Heart right ventricle (tissue), 16 donors: Measurements from ENCODE around the gene ZNF384. TPM values are rescaled to one million over a fixed set of nuclear protein-coding genes. Genes with fewer than 3 reads are reported as not detected.
A peak's percentile ranks its signal among the peaks of the same experiment; 100 is the strongest.

ENCODE experiments used
- ATAC-seq, 8 donors: fragments of 200-7000 bp; cut with Tn5 transposase; one replicate each; pipeline ENCODE4 v1.9.1; 2020; ENCODE audit warnings: mild to moderate bottlenecking in 8 of 8, moderate library complexity in 8 of 8, moderate number of reproducible peaks in 1 of 8
- DNase-seq, 2 donors: peaks; one replicate each; pipeline ENCODE4 v3.0.0-alpha.2; 2020
- H3K27ac ChIP-seq, 10 donors: fragments of 200-600 bp; sonication (generic) in 2 of 10; one replicate each; pipeline versions ENCODE4 v1.5.0 to v1.8.0; 2020 to 2022; ENCODE audit warnings: mild to moderate bottlenecking in 3 of 10
- H3K27me3 ChIP-seq, 7 donors: fragments of 200-600 bp; one replicate each; pipeline ENCODE4 v1.8.0; 2021 to 2022; ENCODE audit warnings: mild to moderate bottlenecking in 2 of 7
- H3K36me3 ChIP-seq, 9 donors: fragments of 200-600 bp; sonication (generic) in 1 of 9; one replicate each; pipeline versions ENCODE4 v1.5.0 to v1.8.0; 2020 to 2022; ENCODE audit warnings: mild to moderate bottlenecking in 2 of 9
- H3K4me1 ChIP-seq, 9 donors: fragments of 200-600 bp; sonication (generic) in 1 of 9; one replicate each; pipeline versions ENCODE4 v1.5.0 to v1.8.0; 2020 to 2022; ENCODE audit warnings: mild to moderate bottlenecking in 4 of 9
- H3K4me3 ChIP-seq, 10 donors: fragments of 200-600 bp; sonication (generic) in 2 of 10; one replicate each; pipeline versions ENCODE4 v1.5.0 to v1.8.0; 2020 to 2022; ENCODE audit warnings: mild to moderate bottlenecking in 7 of 10, moderate library complexity in 2 of 10
- H3K9me3 ChIP-seq, 11 donors: fragments of 200-600 bp in 10 of 11; sonication (generic) in 2 of 11; one replicate each; pipeline versions ENCODE4 v1.5.0 to v1.8.0; 2013 to 2022; ENCODE audit warnings: mild to moderate bottlenecking in 2 of 11, control low read depth in 1 of 11, moderate library complexity in 1 of 11
- CTCF ChIP-seq, 9 donors: fragments of 200-600 bp; sonication (generic) in 2 of 9; IDR thresholded peaks; one replicate each; pipeline versions ENCODE4 v1.5.0 to v1.8.0; 2021 to 2022; ENCODE audit warnings: antibody characterized with exemption in 9 of 9, mild to moderate bottlenecking in 5 of 9, moderate library complexity in 1 of 9
- WGBS, 2 donors: extraction: QIAGEN DNeasy Blood & Tissue Kit; methylation state at CpG; one replicate each; pipeline ENCODE4 v1.1.7; 2013; ENCODE audit warnings: inconsistent platforms in 1 of 2; 5-methylcytosine and 5-hydroxymethylcytosine counted together
- intact Hi-C, 10 donors: fragments of 100-400 bp; cut with DNase I; formaldehyde crosslinking; loops; one replicate each; pipeline versions ENCODE4 v1.11.1 to v1.14.2; 2022
- polyA plus RNA-seq, 2 donors: library from polyadenylated mRNA; stranded (reverse); fragments of 200-250 nt; gene quantifications; one replicate each; pipeline ENCODE4 v1.2.3, GENCODE V29; 2013
- total RNA-seq, 10 donors: library from RNA; stranded (reverse); fragmentation: NEBNext Ultra II Directional in 3 of 10; extraction: Animal tissue kit (Norgen Biotek cat#: 25700) in 3 of 10; gene quantifications; one replicate each; pipeline versions ENCODE4 v1.2.1 to v1.2.4, GENCODE V29; 2021 to 2023
- donor health status: Arrhythmogenic right ventricular cardiomyopathy.
- donor health status: ischemic (EF 13 %, LVEDD 7.1; RV severe dilation, severe dysfunction).
- donor health status: healthy with polysubstance abuse.
- donor health status: DM: no; HTN: yes; CAD: no.
- donor health status: DM: no; HTN: no; CAD: no.
- donor health status: ischemic (EF 25% LVEDD 6.9; RV normal size, moderate dysfunction).
- donor health status: ischemic (EF 25% LVEDD 5.7; RV mildly dilated, moderate dysfunction).
- donor health status: healthy.
- donor health status: DM: yes; HTN: yes; CAD: no.
- donor health status: Ischemic cardiomyopathy.
- donor health status: ischemic (EF 35%, LVEDD 5.7; RV mildly dilated, moderate dysfunction).
- donor health status: nonischemic (EF 11% LVEDD 7.7; RV severe dilation, severe dysfunction).
- donor health status: DM: yes; HTN: yes; CAD: no.
- donor health status: PGD.
- donor health status: ischemic (EF 29% LVEDD 5.4; RV normal size, mild dysfunction).
- donor health status: nonischemic (EF 23%, LVEDD 6.1; RV moderate dilation, normal function).

Gene ZNF384
- total and polyA plus RNA-seq, 12 donors, result 17.6 to 36.0 (median 28.7) TPM

GRCh38 chr12:6635375-6635855, 53.8 kb downstream of the ZNF384 start:
- H3K27me3 ChIP-seq, result peaks cover 0 to 4% (median 0%) of the 10 kb centered on the region in 7 donors
- WGBS, 2 donors, result 73 to 79% methylated on average over 5 of the region's 5 CpGs
- peaks cover 0 to 54% (median 3%) of the 10 kb centered on the region in 9 donors for H3K4me1 ChIP-seq
- no peaks in the 10 kb centered on the region for H3K36me3 ChIP-seq
- ATAC-seq, result peak in 1 of 8 donors; percentile 13
- H3K27ac ChIP-seq, result peak overlapping the region in 3 of 10 donors; percentile 22 to 72 (median 26)
- intact Hi-C loops, result no loop called here
- H3K4me3 ChIP-seq, result peak overlapping the region in 3 of 10 donors; percentile 3 to 7 (median 5)
- no peak for TF ChIP-seq CTCF (IDR thresholded peaks at IDR 0.05)
- no peaks in the 10 kb centered on the region for H3K9me3 ChIP-seq
- no peak for DNase-seq

GRCh38 chr12:6632026-6632983, 56.9 kb downstream of the ZNF384 start:
- Histone ChIP-seq H3K27me3 (peaks cover 0 to 4% (median 0%) of the 10 kb centered on the region in 7 donors), H3K27ac (peak overlapping the region in 9 of 10 donors; percentile 3 to 85 (median 52)), H3K9me3 (no peaks in the 10 kb centered on the region), H3K4me3 (peak overlapping the region in 1 of 10 donors; percentile 31), H3K36me3 (no peaks in the 10 kb centered on the region), H3K4me1 (peaks cover 0 to 39% (median 3%) of the 10 kb centered on the region in 9 donors)
- intact Hi-C loops, result no loop called here
- ATAC-seq (peak in 7 of 8 donors; percentile 26 to 70 (median 55)), DNase-seq (no peak)
- TF ChIP-seq CTCF (IDR thresholded peaks at IDR 0.05), result no peak
- WGBS, 2 donors, result 61 to 67% methylated on average over 21 of the region's 21 CpGs

- Histone ChIP-seq H3K9me3 (no peaks in the 10 kb centered on the region), H3K4me1 (peaks cover 0 to 42% (median 3%) of the 10 kb centered on the region in 9 donors), H3K27me3 (peaks cover 0 to 4% (median 0%) of the 10 kb centered on the region in 7 donors), H3K4me3 (peak overlapping the region in 8 of 10 donors; percentile 2 to 37 (median 24)), H3K27ac (peak overlapping the region in 9 of 10 donors; percentile 3 to 85 (median 52)), H3K36me3 (no peaks in the 10 kb centered on the region)
- ATAC-seq, result peak in 7 of 8 donors; percentile 18 to 84 (median 64)
- 54 to 59% methylated on average over 3 of the region's 3 CpGs for WGBS, 2 donors
- peak in 1 of 2 donors; percentile 31 for DNase-seq
- intact Hi-C loops, result no loop called here
- no peak for TF ChIP-seq CTCF (IDR thresholded peaks at IDR 0.05)
Measured at GRCh38 chr12:6631549-6631961, 57.6 kb downstream of the ZNF384 start.

- DNase-seq (no peak), ATAC-seq (no peak)
- Histone ChIP-seq H3K4me3 (peak overlapping the region in 5 of 10 donors; percentile 22 to 37 (median 24)), H3K27ac (peak overlapping the region in 6 of 10 donors; percentile 3 to 85 (median 58)), H3K27me3 (peaks cover 0 to 4% (median 0%) of the 10 kb centered on the region in 7 donors), H3K9me3 (no peaks in the 10 kb centered on the region), H3K4me1 (peaks cover 0 to 34% (median 3%) of the 10 kb centered on the region in 9 donors), H3K36me3 (no peaks in the 10 kb centered on the region)
- no peak for TF ChIP-seq CTCF (IDR thresholded peaks at IDR 0.05)
- intact Hi-C loops, result no loop called here
- 46 to 61% methylated on average over 5 of the region's 5 CpGs for WGBS, 2 donors
Measured at GRCh38 chr12:6630736-6631135, 58.4 kb downstream of the ZNF384 start.
